K562 (cell line): ENCODE measurements around the gene CRNKL1. TPM values are rescaled to one million over a fixed set of nuclear protein-coding genes. Genes with fewer than 3 reads are reported as not detected.

Experiments used
- ATAC-seq: fragments of 200-7000 bp; cut with Tn5 transposase; 3 replicates; pipeline ENCODE4 v1.9.1; 2020; ENCODE audit warnings: moderate library complexity
- BruUV-seq: library from RNA; stranded (reverse); fragments of 400-500 nt; replicated peaks from 2 replicates; lab custom pipeline; 2021; lab: Mats Ljungman, UMichigan
- CTCF ChIA-PET: fragments of 300-600 bp; formaldehyde crosslinking; extraction: SDS; loops from one replicate; lab custom pipeline; 2021; ENCODE audit warnings: low intra/inter-chr PET ratio; lab: Yijun Ruan, JAX
- POLR2A ChIA-PET: fragments of 300-600, 350-650 bp; sonication (Branson Sonifier 250); formaldehyde crosslinking; extraction: SDS; loops from one replicate; lab custom pipeline; 2021; ENCODE audit warnings: antibody characterized with exemption, inconsistent platforms; lab: Yijun Ruan, JAX
- DNase-seq, 4 experiments: peaks; one replicate each; pipeline versions ENCODE4 v3.0.0 to v3.0.0-alpha.2; 2011 to 2018; ENCODE audit warnings: low spot score in 3 of 4, mixed read lengths in 3 of 4; ENCODE audit errors: extremely low read depth in 1 of 4
- FAIRE-seq: peaks from 2 replicates; lab custom pipeline; 2011; peaks lifted over from hg19 to GRCh38; lab: Jason Lieb, UNC
- H2AFZ ChIP-seq: 2 replicates; pipeline ENCODE4 v1.6.0; 2011; ENCODE audit warnings: low read depth, low read length, control low read depth, inconsistent platforms
- H3K27ac ChIP-seq: fragments of 200-600 bp; 3 replicates; pipeline ENCODE4 v1.8.0; 2011; ENCODE audit warnings: low read depth, mild to moderate bottlenecking, control low read depth, inconsistent platforms, low read length, moderate library complexity, mixed read lengths; ENCODE audit errors: extremely low read depth
- H3K27me3 ChIP-seq, 2 experiments: fragments of 300-600 bp in 1 of 2; 2 replicates in 1 of 2; 3 replicates in 1 of 2; pipeline versions ENCODE4 v1.6.0 to v1.8.0; 2011; ENCODE audit warnings: inconsistent platforms in 2 of 2, low read length in 2 of 2, mild to moderate bottlenecking in 1 of 2, mixed read lengths in 1 of 2, moderate library complexity in 1 of 2; ENCODE audit not compliant: control insufficient read depth in 2 of 2, insufficient read depth in 2 of 2
- H3K36me3 ChIP-seq: fragments of 300-600 bp; 3 replicates; pipeline ENCODE4 v1.8.0; 2011; ENCODE audit warnings: mild to moderate bottlenecking, low read length, inconsistent platforms; ENCODE audit not compliant: control insufficient read depth, insufficient read depth
- H3K4me1 ChIP-seq, 2 experiments: fragments of 200-600 bp in 1 of 2; replicated peaks in 1 of 2; 2 replicates in 1 of 2; 3 replicates in 1 of 2; pipeline versions ENCODE4 v1.5.1 to v1.8.0; 2011; ENCODE audit warnings: inconsistent platforms in 2 of 2, low read length in 2 of 2, mild to moderate bottlenecking in 1 of 2, mixed read lengths in 1 of 2, moderate library complexity in 1 of 2; ENCODE audit not compliant: control insufficient read depth in 2 of 2, insufficient read depth in 2 of 2
- H3K4me2 ChIP-seq: 2 replicates; pipeline ENCODE4 v1.6.1; 2011; ENCODE audit warnings: low read length, control low read depth, inconsistent platforms, mixed read lengths; ENCODE audit not compliant: insufficient read depth
- H3K4me3 ChIP-seq: fragments of 200-600 bp; sonication (generic), shearing (Covaris generic); 2 replicates; pipeline ENCODE4 v1.5.1; 2016; ENCODE audit warnings: control low read depth, inconsistent platforms
- H3K79me2 ChIP-seq: fragments of 200-600 bp; 3 replicates; pipeline ENCODE4 v1.8.0; 2011; ENCODE audit warnings: low read length, inconsistent platforms; ENCODE audit not compliant: control insufficient read depth, insufficient read depth
- H3K9ac ChIP-seq, 2 experiments: 2 replicates each; pipeline versions ENCODE4 v1.6.0 to v1.6.1; 2011; ENCODE audit warnings: low read depth in 2 of 2, low read length in 2 of 2, control low read depth in 1 of 2, inconsistent platforms in 1 of 2, mild to moderate bottlenecking in 1 of 2, mixed read lengths in 1 of 2; ENCODE audit not compliant: insufficient read depth in 1 of 2
- H3K9me1 ChIP-seq: one replicate; pipeline ENCODE4 v1.6.0; 2011; ENCODE audit warnings: inconsistent platforms, mild to moderate bottlenecking, low read length, moderate library complexity; ENCODE audit not compliant: control insufficient read depth, insufficient read depth
- H3K9me3 ChIP-seq: replicated peaks from 2 replicates; pipeline ENCODE4 v1.5.1; 2011; ENCODE audit warnings: low read depth, low read length, inconsistent platforms; ENCODE audit not compliant: control insufficient read depth, insufficient read depth
- H4K20me1 ChIP-seq: replicated peaks from 2 replicates; pipeline ENCODE4 v1.6.1; 2011; ENCODE audit warnings: low read length, inconsistent platforms, mixed read lengths; ENCODE audit not compliant: control insufficient read depth, insufficient read depth
- CBX3 ChIP-seq, 2 experiments: IDR thresholded peaks; 1 replicate in 1 of 2; 2 replicates in 1 of 2; pipeline ENCODE4 v1.6.1; 2012; ENCODE audit warnings: inconsistent platforms in 2 of 2, low read length in 2 of 2, borderline replicate concordance in 1 of 2, control low read depth in 1 of 2
- ESRRA ChIP-seq: fragments of 450-650 bp; IDR thresholded peaks from 2 replicates; pipeline ENCODE4 v1.6.1; 2014; ENCODE audit warnings: low read depth, mild to moderate bottlenecking, moderate library complexity, borderline replicate concordance
- HNRNPL ChIP-seq: fragments of 200-400 bp; formaldehyde crosslinking; IDR thresholded peaks from 2 replicates; pipeline ENCODE4 v1.6.1; 2017; ENCODE audit warnings: low read depth, mild to moderate bottlenecking, low read length
- SRSF9 ChIP-seq: fragments of 200-400 bp; formaldehyde crosslinking; IDR thresholded peaks from 2 replicates; pipeline ENCODE4 v1.6.1; 2017; ENCODE audit warnings: low read depth, low read length, borderline replicate concordance
- TARDBP ChIP-seq: fragments of 450-650 bp; IDR thresholded peaks from 2 replicates; pipeline ENCODE4 v1.6.1; 2016
- ZFP1 ChIP-seq: fragments of 450-650 bp; formaldehyde crosslinking; IDR thresholded peaks from 2 replicates; pipeline ENCODE4 v1.4.0; 2020; ENCODE audit warnings: mild to moderate bottlenecking, mixed read lengths
- ZKSCAN3 ChIP-seq: fragments of 250-450 bp; sonication (Bioruptor Pico); IDR thresholded peaks from 2 replicates; pipeline ENCODE4 v1.4.0; 2020
- ZNF707 ChIP-seq: fragments of 250-450 bp; sonication (Bioruptor Pico); conservative IDR thresholded peaks from 2 replicates; pipeline ENCODE4 v1.8.0; 2022; ENCODE audit warnings: inconsistent platforms, mild to moderate bottlenecking, moderate library complexity
- WGBS: fragments of 100-300 bp; shearing (Covaris generic); methylation state at CpG from one replicate; pipeline ENCODE4 v1.1.6; 2016; ENCODE audit warnings: low coverage, mixed read lengths; ENCODE audit not compliant: insufficient coverage; ENCODE audit errors: missing lambda C conversion rate; 5-methylcytosine and 5-hydroxymethylcytosine counted together
- in situ Hi-C: fragments of 300-500 bp; cut with MboI; formaldehyde crosslinking; loops from 4 replicates; pipeline ENCODE4 v1.15.0; 2018; ENCODE audit warnings: inconsistent platforms, mixed read lengths
- intact Hi-C: fragments of 100-400 bp; cut with micrococcal nuclease; formaldehyde crosslinking; loops from 2 replicates; pipeline ENCODE4 v1.14.2; 2022
- polyA plus RNA-seq, 8 experiments: library from polyadenylated mRNA; depleted of rRNA in 4 of 8; stranded (reverse) in 5 of 8; unstranded in 3 of 8; fragments of >200 nt; fragmentation: Nextera tagmentation in 2 of 8; fragmentation: Illumina TruSeq in 1 of 8; extraction: Ambion mirVana in 2 of 8; extraction: Trizol in 1 of 8; gene quantifications; 2 replicates each; pipeline versions ENCODE4 v1.2.1 to v1.2.3, GENCODE V29; 2011 to 2014; ENCODE audit warnings: inconsistent platforms in 1 of 8, missing spikeins in 1 of 8
- total RNA-seq, 7 experiments: library from RNA; depleted of rRNA in 6 of 7; stranded (reverse); fragments of >200 nt in 6 of 7; fragmentation: Illumina TruSeq in 2 of 7; extraction: Trizol in 2 of 7; gene quantifications; 2 replicates each; pipeline versions ENCODE4 v1.2.1 to v1.2.3, GENCODE V29; 2011 to 2021; ENCODE audit warnings: low replicate concordance in 1 of 7

CRNKL1 gene
- total and polyA plus RNA-seq, 9 of the 15 experiments (the other 6 are each of a cell fraction or from before 2014, with no cell fraction given): 8.1 to 17.0 (median 11.7) TPM

GRCh38 chr20:20065361-20065760, 13.1 kb upstream of the CRNKL1 start:
- intact Hi-C loops: no loop called here
- Histone ChIP-seq H3K9me3 (no peaks in the 10 kb centered on the region), H3K27me3 (peaks cover 0 to 4% of the 10 kb centered on the region in 2 experiments; a peak in 1 of 5 replicates), H3K9me1 (no peaks in the 10 kb centered on the region), H3K4me2 (no peak overlapping the region), H3K36me3 (no peaks in the 10 kb centered on the region), H3K4me3 (no peak overlapping the region), H2AFZ (no peak overlapping the region), H3K9ac (no peak overlapping the region), H3K27ac (no peak overlapping the region), H4K20me1 (no peaks in the 10 kb centered on the region), H3K79me2 (no peaks in the 10 kb centered on the region), H3K4me1 (no peaks in the 10 kb centered on the region; a peak in 1 of 5 replicates)
- in situ Hi-C loops: no loop called here
- WGBS: 0% methylated on average over 1 of the region's 1 CpG
- TF ChIP-seq ESRRA (no peak), ZNF707 (CRISPR knock-in tag) (no peak)
- ATAC-seq (no peak), FAIRE-seq (no peak), DNase-seq (no peak)
- CTCF ChIA-PET: no interaction called here
- no TSS peak for BruUV-seq
- POLR2A ChIA-PET: interaction anchor here (0.6 kb wide), 1 partner anchor 52 kb away, joined by 3 read pairs; no protein-coding TSS in a partner anchor

DNA sequence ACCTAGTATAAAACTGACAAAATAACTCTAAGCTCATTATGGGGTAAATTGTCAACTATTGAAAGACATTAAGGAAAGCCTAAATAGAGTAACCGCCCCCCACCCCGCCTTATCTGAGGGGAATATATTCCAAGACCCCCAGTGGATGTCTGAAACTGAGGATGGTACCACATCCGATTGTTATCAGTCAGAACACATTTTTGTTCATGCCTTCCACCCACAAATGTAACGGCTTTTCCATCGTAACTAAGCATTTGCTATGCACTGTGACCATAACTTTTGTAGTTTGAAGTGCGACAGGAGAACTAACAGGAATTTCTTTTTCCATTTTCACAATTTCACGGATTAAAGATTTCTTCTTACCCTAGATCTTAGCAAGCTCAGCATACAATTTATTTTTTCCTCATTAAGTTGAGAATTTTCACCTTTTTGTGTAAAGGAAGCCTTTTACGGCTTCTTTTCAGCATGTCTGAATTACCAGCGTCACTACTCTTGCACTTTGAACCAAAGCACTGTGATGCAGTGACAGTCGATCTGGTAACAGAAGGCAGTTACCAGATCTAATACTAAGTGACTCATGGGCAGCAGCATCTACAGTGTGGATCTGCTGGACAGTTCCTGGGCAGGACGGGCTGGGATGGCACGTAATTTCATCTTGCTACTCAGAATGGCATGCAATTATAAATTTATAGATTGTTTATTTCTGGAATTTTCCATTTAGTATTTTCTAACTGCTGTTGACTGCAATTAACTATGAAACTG, 11.9 kb upstream of the CRNKL1 start:
- ATAC-seq (no peak), FAIRE-seq (no peak), DNase-seq (no peak)
- CTCF ChIA-PET: no interaction called here
- peaks cover 0 to 4% of the 10 kb centered on the region in 2 experiments; a peak in 1 of 5 replicates for H3K27me3 ChIP-seq
- no peaks in the 10 kb centered on the region for H3K79me2 ChIP-seq
- H2AFZ ChIP-seq: no peak overlapping the region
- intact Hi-C loops (no loop called here), in situ Hi-C loops (no loop called here)
- no peak overlapping the region for H3K4me2 ChIP-seq
- TF ChIP-seq SRSF9: no peak
- no peak for TF ChIP-seq TARDBP
- TF ChIP-seq CBX3 (IDR thresholded peaks at IDR 0.05; ENCODE audit: borderline replicate concordance in 1 of 2, low read length in 2 of 2): no peak
- no peak for TF ChIP-seq HNRNPL
- TF ChIP-seq ZKSCAN3 (CRISPR knock-in tag): no peak
- TF ChIP-seq ZFP1 (CRISPR knock-in tag): peak; percentile 70; the same call in 1 of the 2 replicates
- no peaks in the 10 kb centered on the region for H3K36me3 ChIP-seq
- no peaks in the 10 kb centered on the region for H3K9me3 ChIP-seq
- H4K20me1 ChIP-seq: no peaks in the 10 kb centered on the region
- H3K4me1 ChIP-seq: no peaks in the 10 kb centered on the region; a peak in 1 of 5 replicates
- no TSS peak for BruUV-seq
- no peak overlapping the region for H3K27ac ChIP-seq
- POLR2A ChIA-PET: no interaction called here
- no peaks in the 10 kb centered on the region for H3K9me1 ChIP-seq
- no peak overlapping the region for H3K4me3 ChIP-seq
- WGBS: under 1% methylated on average over 12 of the region's 12 CpGs
- no peak overlapping the region for H3K9ac ChIP-seq
